NCI-H2029 treated with DMSO at 0.1 percent for 48 hours (cell line): ENCODE measurements around the gene ATP1A2.

Experiments
- DNase-seq: peaks from one replicate; lab custom pipeline; 2025; lab: John Stamatoyannopoulos, UW

Gene ATP1A2

DNA sequence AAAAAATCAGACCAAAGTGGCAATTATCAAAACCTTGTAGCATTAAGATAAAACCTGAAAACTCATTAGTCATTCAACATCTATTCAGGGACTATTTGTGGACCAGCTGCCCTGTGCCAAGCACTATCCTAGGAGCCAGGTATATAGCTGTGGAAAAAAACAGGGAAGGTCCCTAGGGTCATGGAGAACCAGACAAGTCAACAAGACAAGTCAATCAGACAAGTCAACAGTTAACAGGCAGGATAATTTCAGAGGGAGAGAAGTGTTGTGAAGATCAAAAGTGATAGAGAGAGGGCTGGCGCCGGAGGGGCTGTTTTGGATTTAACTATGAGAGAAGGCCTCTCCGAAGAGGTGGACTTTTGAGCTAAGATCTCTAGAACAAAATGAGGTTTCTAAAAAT lies 32.6 kb downstream of the ATP1A2 start:
- no peak for DNase-seq

DNA sequence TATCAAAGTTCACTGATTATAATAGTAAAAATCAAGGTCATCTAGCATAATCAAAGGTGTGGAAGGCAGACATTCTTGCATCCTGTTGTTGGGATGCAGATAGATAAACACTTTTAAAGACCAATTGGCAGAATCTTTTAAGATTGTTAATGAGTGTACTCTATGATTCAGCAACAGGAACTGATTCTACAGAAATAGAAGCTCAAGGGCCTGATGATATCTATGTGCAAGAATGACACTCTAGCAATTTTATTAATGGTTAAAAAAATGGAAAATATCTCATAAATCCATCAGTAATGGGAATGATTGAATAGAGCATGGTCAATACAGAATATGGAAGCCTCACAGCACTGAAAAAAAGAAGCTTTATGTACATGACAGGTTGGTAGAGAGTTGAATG lies 33.7 kb downstream of the ATP1A2 start:
- DNase-seq = no peak

DNA sequence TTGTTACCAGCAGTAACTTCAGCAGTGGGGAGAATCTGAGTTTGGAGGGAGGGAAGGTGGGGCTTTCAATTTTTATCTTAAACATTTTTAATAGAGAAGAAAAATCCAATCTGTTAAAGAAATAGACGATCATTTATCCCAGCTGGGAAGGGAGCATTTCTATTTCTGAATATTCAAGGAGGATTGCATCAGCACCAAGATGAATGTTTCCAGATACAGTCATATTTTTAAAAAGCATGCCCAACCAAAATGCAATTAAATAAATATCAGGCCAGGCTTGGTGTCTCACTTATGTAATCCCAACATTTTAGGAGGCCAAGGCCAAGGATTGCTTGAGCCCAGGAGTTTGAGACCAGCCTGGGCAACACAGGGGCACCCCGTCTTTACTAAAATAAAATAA lies 34.2 kb downstream of the ATP1A2 start:
- no peak for DNase-seq

DNA sequence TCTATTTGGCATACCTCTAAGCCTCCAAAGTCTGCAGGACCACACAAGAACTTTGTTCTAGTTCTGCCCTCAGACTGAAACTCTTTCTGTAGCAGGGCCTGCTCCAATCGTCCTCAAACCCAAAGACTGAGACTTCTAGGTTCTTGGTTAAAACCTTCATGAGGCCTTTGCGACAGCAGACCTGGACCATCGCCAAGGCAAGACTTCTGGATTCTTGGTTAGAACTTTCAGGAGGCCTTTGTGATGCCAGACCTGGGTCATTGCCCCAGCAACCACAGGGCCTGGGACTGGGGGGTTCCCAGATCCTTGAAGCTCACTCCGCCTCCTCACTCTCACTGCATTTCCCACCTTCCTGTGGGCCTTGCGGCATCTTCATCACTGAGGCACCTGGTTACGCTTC lies 35.7 kb downstream of the ATP1A2 start, which contains the start of gene ATP1A4:
ATP1A4 (plus strand) TSS at position 301 of the 400 bp plus-strand sequence. CDS start 438 bp downstream, outside the sequence.
- no peak for DNase-seq

DNA sequence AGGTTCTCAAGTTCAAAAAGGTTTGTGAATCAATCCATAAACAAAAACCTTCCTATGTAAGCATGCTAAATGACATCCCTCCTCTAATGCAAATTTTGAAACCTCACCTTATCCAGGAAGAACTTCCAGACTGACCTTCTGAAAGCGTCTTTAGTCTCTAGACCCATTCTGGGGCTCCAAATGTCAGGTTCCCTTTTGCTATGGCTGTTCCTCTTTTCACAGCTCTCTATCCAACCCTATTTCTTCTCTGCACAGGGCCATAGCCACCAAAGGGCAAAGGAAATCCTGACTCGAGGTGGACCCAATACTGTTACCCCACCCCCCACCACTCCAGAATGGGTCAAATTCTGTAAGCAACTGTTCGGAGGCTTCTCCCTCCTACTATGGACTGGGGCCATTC lies 39.2 kb downstream of the ATP1A2 start:
- DNase-seq = no peak

DNA sequence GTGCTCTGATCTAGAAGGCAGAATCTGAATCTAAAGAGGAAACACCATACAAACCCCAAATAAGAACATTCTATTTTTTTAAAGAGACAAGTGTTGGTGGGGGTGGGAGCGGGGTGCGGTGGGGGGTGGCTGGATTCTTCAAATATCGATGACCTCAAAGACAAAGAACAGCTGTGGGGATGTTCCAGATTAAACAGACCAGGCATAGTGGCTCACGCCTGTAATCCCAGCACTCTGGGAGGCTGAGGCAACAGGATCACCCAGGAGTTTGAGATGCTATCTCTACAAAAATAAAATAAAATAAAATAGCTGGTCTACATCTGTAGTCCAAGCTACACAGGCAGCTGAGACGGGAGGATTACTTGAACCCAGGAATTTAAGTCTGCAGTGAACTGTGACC lies 40.8 kb downstream of the ATP1A2 start:
- no peak for DNase-seq

DNA sequence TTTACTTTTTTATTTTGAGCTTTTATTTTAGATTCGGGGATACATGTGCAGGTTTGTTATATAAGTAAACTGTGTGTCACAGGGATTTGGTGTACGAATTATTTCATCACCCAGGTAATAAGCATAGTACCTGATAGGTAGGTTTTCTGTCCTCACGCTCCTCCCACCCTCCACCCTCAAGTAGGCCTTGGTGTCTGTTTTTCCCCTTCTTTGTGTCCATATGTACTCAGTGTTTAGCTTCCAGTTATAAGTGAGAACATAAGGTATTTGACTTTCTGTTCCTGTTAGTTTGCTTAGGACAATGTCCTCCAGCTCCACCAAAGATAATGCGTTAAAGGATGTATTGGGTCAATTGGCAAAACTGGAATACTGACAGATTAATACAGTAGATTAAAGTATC lies 41.6 kb downstream of the ATP1A2 start:
- no peak for DNase-seq

DNA sequence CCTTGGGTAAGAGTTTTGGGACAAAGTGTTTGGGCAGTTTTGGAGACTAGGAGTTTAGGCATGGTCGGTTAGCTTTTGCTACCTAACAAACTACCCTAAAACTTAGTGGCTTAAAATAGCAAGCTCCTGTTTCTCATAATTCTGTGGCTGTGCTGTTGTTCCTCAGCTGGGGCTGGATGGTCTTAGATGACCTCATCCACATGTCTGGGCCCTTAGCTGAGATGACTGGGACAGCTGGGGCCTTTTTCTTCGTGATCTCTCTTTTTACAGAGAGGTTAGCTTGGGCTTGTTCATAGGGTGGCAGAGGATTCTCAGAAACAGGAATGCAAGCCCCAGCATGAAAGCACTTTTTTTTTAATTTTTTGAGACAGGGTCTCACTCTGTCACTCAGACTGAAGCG lies 42.5 kb downstream of the ATP1A2 start:
- DNase-seq = no peak

DNA sequence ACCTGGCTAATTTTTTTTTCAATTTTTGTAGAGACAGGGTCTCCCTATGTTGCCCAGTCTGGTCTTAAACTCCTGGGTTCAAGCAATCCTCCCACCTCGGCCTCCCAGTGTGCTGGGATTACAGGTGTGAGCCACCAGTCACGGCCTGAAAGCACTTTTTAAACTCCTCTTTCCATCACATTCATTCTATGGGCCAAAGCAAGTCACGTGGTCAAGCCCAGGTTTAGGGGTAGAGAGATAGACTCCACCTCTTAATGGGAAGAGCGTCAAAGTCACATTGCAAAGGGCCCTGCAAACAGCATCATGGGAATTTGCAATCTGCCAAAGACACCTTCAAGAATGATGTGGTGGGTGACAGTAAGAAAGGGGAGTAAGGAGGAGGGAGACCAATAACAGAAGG lies 43.0 kb downstream of the ATP1A2 start:
- DNase-seq = no peak

DNA sequence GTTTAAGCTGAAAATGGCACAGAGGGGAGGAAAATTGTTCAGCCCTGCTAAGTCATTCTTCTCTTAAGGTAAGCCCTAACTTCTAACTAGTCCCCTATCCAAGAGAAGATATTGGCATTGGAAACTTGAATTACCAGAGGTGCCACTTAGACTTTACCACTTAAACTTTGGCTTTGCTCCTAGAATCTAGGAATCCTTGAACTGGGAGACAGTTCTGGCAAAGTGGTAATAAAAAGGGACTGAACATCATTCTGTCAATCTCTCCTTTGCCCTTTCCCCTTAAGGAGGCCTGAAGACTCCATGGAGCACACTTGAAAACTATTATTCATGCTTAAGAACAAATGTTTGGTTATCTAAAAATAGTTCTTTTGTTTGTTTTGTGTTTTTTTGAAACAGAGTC lies 44.3 kb downstream of the ATP1A2 start:
- peak; percentile 23 for DNase-seq

DNA sequence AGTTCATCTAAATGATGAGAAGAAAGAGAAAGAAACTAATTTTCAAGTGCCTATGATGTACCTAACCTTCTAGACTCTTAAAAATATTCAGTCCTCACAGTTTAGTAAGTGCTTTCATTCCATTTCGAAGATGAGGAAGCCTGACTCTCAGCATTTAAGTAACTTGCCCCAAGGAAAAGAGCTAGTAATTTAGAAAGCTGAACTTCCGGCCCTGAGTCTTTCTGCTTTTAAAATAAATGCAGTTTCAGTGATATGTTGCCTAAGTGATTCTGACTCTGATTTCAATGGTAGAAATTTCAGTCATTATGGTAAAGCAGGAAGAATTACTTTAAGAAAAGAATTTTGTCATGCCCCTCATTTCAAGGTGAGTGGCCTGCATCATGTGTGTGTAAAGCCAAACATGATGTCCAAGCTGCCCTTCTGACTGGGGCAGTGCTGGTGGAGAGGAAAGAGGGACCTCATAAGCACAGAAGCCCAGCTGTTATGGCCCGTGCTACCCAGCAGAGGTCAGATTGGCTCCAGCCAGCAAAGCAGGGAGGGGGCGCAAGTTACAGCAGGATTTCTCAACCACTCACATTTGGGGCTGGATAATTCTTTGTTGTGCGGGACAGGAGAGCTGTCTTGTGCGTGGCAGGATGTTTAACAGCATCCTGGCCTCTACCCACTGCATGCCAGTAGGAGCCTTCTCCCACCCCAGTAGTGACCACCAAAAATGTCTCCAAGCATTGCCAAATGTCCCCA lies 46.6 kb downstream of the ATP1A2 start:
- DNase-seq = no peak

DNA sequence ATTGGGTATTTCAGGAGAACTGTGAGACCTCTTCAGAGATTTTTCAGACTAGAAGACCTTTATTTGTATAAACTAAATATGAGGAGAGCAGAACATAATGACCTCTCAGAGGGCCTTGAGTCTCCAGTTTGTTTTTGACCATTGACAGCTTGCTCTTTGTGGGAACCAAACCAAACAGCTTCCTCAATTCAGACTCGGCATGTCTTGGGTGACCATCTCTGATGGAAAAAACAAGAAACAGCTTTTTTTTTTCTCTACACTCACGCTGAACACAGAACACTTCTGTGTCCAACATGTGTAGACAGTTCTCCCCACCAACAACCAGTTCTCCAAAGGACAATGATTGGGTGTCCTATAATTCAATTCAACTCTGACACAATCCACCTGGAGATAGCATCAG lies 47.4 kb downstream of the ATP1A2 start:
- no peak for DNase-seq

DNA sequence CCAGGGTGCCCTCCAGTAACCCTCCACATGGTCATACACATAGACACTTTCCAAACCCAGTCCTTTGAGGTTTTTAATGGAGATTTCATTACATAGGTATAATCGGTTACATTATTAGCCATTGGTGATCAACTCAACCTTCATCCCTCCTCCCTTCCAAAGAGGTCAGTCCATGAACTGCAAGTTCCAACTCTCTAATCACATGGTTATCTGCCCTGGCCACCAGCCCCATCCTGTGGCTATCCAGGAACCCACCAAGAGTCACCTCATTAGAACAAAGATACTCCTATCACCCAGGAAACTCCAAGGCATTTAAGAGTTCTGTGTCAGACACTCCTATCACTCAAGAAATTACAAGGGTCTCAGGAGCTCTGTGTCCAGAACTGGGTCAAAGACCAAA lies 48.1 kb downstream of the ATP1A2 start:
- no peak for DNase-seq

DNA sequence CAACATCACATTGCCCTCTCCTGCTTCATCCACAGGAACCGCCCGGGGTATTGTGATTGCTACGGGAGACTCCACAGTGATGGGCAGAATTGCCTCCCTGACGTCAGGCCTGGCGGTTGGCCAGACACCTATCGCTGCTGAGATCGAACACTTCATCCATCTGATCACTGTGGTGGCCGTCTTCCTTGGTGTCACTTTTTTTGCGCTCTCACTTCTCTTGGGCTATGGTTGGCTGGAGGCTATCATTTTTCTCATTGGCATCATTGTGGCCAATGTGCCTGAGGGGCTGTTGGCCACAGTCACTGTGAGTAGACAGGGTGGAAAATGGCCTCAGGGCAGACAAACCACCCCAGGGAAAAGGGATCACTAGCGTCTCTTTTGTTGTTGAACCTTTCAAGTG lies 48.6 kb downstream of the ATP1A2 start:
- DNase-seq = no peak

DNA sequence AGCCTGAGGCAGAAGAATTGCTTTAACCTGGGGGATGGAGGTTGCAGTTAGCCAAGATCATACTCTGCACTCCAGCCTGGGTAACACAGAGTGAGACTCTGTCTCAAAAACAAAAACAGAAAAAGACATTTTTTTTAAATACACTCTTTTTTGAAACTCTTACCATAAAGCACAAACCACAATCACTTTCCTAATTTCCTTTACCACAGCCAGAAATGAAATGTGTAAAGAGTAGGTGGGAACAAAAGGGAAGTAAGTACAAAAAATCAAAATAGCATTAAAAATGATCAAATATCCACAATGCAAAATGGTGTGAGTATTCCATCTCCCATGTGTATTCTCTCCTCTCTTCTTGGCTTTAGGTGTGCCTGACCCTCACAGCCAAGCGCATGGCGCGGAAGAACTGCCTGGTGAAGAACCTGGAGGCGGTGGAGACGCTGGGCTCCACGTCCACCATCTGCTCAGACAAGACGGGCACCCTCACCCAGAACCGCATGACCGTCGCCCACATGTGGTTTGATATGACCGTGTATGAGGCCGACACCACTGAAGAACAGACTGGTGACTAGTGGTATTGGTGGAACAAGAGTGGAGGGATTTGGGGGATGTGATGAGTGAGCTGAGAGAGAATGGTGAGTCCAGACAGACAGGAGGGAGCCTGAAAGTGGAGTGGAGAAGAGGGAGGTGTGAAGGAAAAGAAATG lies 50.8 kb downstream of the ATP1A2 start:
- no peak for DNase-seq

DNA sequence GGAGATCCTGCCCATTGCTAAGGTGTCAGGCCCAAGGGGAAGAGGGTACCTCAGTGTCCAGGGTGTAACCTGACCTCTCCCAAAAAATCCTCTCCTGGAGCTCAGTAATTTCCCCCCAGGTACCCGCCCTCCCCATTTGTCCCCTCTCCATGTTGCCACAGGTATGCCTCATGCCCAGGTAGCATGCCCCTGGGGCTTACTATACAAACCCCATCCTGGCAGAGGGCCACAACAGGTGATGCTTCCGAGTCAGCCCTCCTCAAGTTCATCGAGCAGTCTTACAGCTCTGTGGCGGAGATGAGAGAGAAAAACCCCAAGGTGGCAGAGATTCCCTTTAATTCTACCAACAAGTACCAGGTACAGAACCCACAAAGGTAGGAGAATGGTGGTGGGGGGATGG lies 51.5 kb downstream of the ATP1A2 start:
- no peak for DNase-seq

DNA sequence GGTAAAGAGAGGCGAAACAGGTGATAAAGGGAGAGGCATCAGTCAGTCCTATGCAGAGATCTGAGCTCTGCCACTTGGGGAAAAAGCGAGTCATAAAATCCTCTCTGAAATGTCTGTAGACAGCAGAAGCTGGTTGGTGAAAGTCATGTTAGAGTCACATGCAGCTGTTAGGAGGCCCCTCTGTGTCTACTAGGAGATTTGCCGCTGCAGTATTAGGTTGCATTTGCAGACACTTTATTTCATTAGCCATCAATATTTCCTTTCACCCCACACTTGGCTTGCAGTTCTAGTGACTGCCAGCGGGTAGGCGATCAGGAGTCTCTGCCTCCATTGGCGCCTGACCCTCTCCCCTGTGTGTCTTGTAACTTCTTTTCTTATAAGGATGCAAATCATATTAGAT lies 52.0 kb downstream of the ATP1A2 start:
- no peak for DNase-seq

DNA sequence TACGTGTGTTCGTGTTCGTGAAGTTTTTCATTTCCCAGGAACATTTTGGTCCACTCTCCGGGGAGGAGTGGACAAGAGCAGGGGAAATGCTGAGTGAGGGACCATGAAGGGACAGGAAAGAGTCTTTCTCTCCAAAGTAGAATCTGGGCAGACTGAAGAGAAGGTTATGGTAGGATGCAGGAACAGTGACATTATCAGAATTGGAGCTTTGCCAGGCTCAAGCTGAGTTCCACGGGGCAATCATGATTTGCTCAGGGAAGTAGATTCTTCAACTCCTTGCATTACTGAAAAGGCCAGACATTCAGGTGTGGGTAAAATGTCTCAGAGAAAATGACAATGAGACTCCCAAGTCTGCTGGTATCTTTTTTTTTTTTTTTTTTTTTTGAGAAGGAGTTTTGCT lies 52.5 kb downstream of the ATP1A2 start:
- DNase-seq = no peak

DNA sequence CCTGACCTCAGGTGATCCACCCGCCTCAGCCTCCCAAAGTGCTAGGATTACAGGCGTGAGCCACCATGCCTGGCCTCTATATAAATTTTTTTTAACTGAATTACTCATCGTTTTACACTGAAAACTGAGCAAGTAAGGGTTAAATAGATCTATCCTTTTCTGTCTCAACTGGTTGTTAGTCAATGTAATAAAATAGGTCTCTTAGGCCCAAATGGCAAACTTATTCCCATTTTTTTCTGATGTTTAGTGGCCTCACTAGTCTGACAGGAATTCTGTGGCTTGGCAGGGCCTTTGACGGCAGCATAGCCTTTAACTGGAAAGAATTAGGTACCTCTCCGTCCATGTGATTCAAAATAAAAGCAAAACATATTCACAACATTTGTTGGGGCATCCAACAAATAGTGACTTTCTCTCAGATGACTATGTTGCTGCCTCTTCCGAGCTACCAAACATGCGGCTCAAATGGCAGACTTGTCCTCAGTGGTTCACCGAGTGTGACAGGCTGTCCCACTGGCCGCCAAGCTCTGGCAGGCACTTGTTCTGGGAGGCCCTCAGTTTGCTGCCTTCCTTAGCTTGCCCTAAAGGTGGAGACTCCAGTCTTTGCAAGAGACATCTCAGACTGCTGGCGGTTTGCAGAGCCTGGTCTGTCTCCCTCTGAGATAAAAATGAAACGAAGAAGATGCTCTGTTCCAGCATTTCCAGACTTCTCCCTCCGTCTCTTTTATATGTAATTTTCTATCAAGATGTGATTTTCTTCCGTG lies 53.2 kb downstream of the ATP1A2 start:
- DNase-seq = no peak

DNA sequence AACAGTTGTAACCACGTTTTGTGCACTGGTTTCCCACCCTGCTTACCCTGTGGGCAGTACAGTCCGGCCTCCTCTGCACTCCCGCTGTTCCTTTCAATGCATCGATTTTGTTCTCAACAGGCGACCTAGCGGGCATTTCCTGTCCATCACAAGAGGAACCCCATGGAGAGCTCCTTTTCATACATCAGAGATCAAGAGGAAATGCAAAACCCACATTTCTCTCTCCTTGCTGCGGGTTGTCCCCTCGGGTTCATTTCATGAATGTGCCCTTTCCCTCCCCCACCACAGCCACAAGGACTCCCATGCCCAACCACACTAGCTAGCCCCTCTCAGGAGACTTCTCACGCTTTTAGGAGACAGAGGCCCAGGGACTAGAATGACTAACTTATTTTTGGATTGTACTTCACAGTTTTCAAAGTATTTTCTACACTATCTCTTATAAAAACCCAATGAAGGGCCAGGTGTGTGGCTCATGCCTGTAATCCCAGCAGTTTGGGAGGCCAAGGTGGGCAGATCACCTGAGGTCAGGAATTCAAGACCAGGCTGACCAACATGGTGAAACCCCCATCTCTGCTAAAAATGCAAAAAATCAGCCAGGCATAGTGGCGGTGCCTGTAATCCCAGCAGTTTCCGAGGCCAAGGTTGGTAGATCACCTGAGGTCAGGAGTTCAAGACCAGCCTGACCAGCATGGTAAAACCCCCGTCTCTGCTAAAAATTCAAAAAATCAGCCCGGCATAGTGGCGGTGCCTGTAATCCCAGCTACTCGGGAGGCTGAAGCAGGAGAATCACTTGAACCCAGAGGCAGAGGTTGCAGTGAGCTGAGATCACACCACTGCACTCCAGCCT lies 54.2 kb downstream of the ATP1A2 start:
- DNase-seq = no peak

DNA sequence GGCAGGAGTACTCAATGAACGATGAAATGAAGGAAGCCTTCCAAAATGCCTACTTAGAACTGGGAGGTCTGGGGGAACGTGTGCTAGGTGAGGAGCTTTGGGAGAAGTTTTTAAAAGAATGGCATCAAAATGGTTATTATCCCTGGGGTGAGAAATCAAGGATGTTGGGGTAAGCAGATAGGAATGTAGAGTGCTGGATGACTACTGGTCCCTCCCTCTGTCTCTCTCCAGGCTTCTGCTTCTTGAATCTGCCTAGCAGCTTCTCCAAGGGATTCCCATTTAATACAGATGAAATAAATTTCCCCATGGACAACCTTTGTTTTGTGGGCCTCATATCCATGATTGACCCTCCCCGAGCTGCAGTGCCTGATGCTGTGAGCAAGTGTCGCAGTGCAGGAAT lies 55.8 kb downstream of the ATP1A2 start:
- no peak for DNase-seq

DNA sequence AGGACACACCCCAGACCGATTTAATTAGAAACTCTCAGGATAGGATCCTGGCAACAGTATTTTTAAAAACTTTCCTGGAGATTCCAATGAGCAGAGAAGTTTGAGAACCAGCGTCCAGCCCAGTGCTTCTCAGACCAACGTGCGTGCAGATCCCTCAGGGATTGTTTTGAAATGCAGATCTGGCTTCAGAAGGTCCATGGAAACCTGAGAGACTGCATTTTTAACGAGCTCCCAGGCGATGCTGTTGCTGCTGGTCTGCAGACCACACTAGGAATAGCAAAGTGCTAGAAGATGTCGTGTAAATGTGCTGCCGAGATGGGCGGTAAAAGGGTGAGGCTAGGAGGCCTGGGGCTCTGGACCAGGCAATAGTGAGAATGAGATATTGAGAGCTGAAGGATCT lies 56.4 kb downstream of the ATP1A2 start:
- DNase-seq = no peak
